GM23338 (cell line): Measurements from ENCODE around the gene CHRNA5. TPM values are rescaled to one million over a fixed set of nuclear protein-coding genes. Genes with fewer than 3 reads are reported as not detected.

Source experiments
- ATAC-seq: fragments of 200-7000 bp; cut with Tn5 transposase; 3 replicates; pipeline ENCODE4 v1.9.1; 2020
- DNase-seq: peaks from one replicate; pipeline ENCODE4 v3.0.0-alpha.2; 2015; ENCODE audit warnings: low spot score
- H2AFZ ChIP-seq: fragments of 200-600 bp; sonication (generic); 2 replicates; pipeline ENCODE4 v1.8.0; 2016; ENCODE audit warnings: antibody characterized with exemption, mild to moderate bottlenecking, moderate library complexity
- H3F3A ChIP-seq: fragments of 200-600 bp; sonication (generic); replicated peaks from 2 replicates; pipeline ENCODE4 v1.8.0; 2017; ENCODE audit warnings: antibody characterized with exemption, mixed run types, low read depth
- H3K27ac ChIP-seq: fragments of 200-600 bp; sonication (generic); 2 replicates; pipeline ENCODE4 v1.6.1; 2016; ENCODE audit warnings: low read depth
- H3K27me3 ChIP-seq: fragments of 200-600 bp; sonication (generic); 2 replicates; pipeline ENCODE4 v1.8.0; 2016; ENCODE audit warnings: mild to moderate bottlenecking, mixed run types, moderate library complexity; ENCODE audit not compliant: insufficient read depth
- H3K36me3 ChIP-seq: fragments of 200-600 bp; sonication (generic); 2 replicates; pipeline ENCODE4 v1.8.0; 2016; ENCODE audit warnings: mild to moderate bottlenecking; ENCODE audit not compliant: insufficient read depth
- H3K4me1 ChIP-seq: fragments of 200-600 bp; sonication (generic); 2 replicates; pipeline ENCODE4 v1.8.0; 2016; ENCODE audit warnings: mild to moderate bottlenecking, moderate library complexity; ENCODE audit not compliant: insufficient read depth
- H3K4me2 ChIP-seq: fragments of 200-600 bp; sonication (generic); 2 replicates; pipeline ENCODE4 v1.7.1; 2017; ENCODE audit warnings: mixed run types
- H3K4me3 ChIP-seq: fragments of 200-600 bp; sonication (generic); 2 replicates; pipeline ENCODE4 v1.6.1; 2016; ENCODE audit warnings: mixed run types
- H3K79me2 ChIP-seq: fragments of 200-600 bp; sonication (generic); replicated peaks from 2 replicates; pipeline ENCODE4 v1.8.0; 2017; ENCODE audit warnings: mild to moderate bottlenecking; ENCODE audit not compliant: insufficient read depth
- H3K9me2 ChIP-seq: fragments of 200-600 bp; sonication (generic); 2 replicates; pipeline ENCODE4 v1.8.0; 2017; ENCODE audit not compliant: insufficient read depth
- H4K20me1 ChIP-seq: fragments of 200-600 bp; sonication (generic); replicated peaks from 2 replicates; pipeline ENCODE4 v1.8.0; 2017; ENCODE audit warnings: mild to moderate bottlenecking; ENCODE audit not compliant: insufficient read depth
- H3K27ac Mint-ChIP-seq: 2 replicates; pipeline ENCODE4 v1.8.0; 2020; ENCODE audit warnings: inconsistent platforms, mild to moderate bottlenecking, moderate library complexity, mixed read lengths
- H3K27me3 Mint-ChIP-seq: 3 replicates; pipeline ENCODE4 v1.8.0; 2022; ENCODE audit warnings: low read depth, mild to moderate bottlenecking, moderate library complexity, mixed read lengths, inconsistent platforms; ENCODE audit not compliant: insufficient read depth, poor library complexity
- H3K36me3 Mint-ChIP-seq: 3 replicates; pipeline ENCODE4 v1.8.0; 2021; ENCODE audit warnings: low read depth, mild to moderate bottlenecking, inconsistent platforms, moderate library complexity, mixed read lengths
- H3K4me1 Mint-ChIP-seq: 3 replicates; pipeline ENCODE4 v1.8.0; 2020; ENCODE audit warnings: mild to moderate bottlenecking, inconsistent platforms, mixed read lengths
- H3K4me3 Mint-ChIP-seq: 3 replicates; pipeline ENCODE4 v1.8.0; 2021; ENCODE audit warnings: moderate library complexity, mild to moderate bottlenecking, inconsistent platforms, mixed read lengths
- H3K9me3 Mint-ChIP-seq: 3 replicates; pipeline ENCODE4 v1.8.0; 2020; ENCODE audit warnings: moderate library complexity, mild to moderate bottlenecking, inconsistent platforms, mixed read lengths
- CTCF ChIP-seq, 2 experiments: fragments of 200-600 bp in 1 of 2; sonication (generic) in 1 of 2; conservative IDR thresholded peaks; 2 replicates each; pipeline versions ENCODE4 v1.5.1 to v1.6.1; 2016 to 2017; ENCODE audit warnings: antibody characterized with exemption in 2 of 2, low read depth in 2 of 2, mild to moderate bottlenecking in 2 of 2, moderate library complexity in 1 of 2
- EZH2 ChIP-seq: fragments of 200-600 bp; sonication (generic); IDR thresholded peaks from one replicate; pipeline ENCODE4 v1.8.0; 2017; ENCODE audit warnings: antibody characterized with exemption, mild to moderate bottlenecking, low read depth; ENCODE audit not compliant: unreplicated experiment
- JUNB ChIP-seq: IDR thresholded peaks from one replicate; pipeline ENCODE4 v1.6.1; 2016; ENCODE audit warnings: antibody characterized with exemption; ENCODE audit not compliant: unreplicated experiment
- REST ChIP-seq: IDR thresholded peaks from one replicate; pipeline ENCODE4 v1.6.1; 2018; ENCODE audit warnings: antibody characterized with exemption; ENCODE audit not compliant: unreplicated experiment
- STAT1 ChIP-seq: IDR thresholded peaks from one replicate; pipeline ENCODE4 v1.6.1; 2016; ENCODE audit warnings: antibody characterized with exemption; ENCODE audit not compliant: unreplicated experiment
- ZNF114 ChIP-seq: fragments of 250-450 bp; sonication (Bioruptor Pico); IDR thresholded peaks from 2 replicates; pipeline ENCODE4 v1.5.0; 2020; ENCODE audit warnings: mild to moderate bottlenecking, moderate library complexity
- ZNF462 ChIP-seq: fragments of 250-450 bp; sonication (Bioruptor Pico); IDR thresholded peaks from 2 replicates; pipeline ENCODE4 v1.5.0; 2020; ENCODE audit warnings: mild to moderate bottlenecking, moderate library complexity
- polyA plus RNA-seq: library from polyadenylated mRNA; unstranded; fragments of >200 nt; fragmentation: Nextera tagmentation; extraction: Ambion mirVana; gene quantifications from 2 replicates; pipeline ENCODE4 v1.2.1, GENCODE V29; 2016
- total RNA-seq: library from RNA; depleted of rRNA; stranded (reverse); fragments of >200 nt; shearing (Covaris generic); gene quantifications from 2 replicates; pipeline ENCODE4 v1.2.3, GENCODE V29; 2014

The CHRNA5 gene
- total and polyA plus RNA-seq, 2 experiments from 2014 or later = 19.6 to 23.3 TPM

- H3K79me2 ChIP-seq = no peaks in the 10 kb centered on the region
- H3K4me1 ChIP-seq = no peaks in the 10 kb centered on the region
- no peaks in the 10 kb centered on the region for H3K9me3 Mint-ChIP-seq
- DNase-seq (no peak), ATAC-seq (no peak)
- peaks cover 55% of the 10 kb centered on the region for H3K36me3 Mint-ChIP-seq
- no peaks in the 10 kb centered on the region for H3F3A ChIP-seq
- no peak overlapping the region for H3K4me3 ChIP-seq
- no peak overlapping the region; the same call in 1 of the 2 replicates for H3K27ac Mint-ChIP-seq
- no peak overlapping the region for H2AFZ ChIP-seq
- no peaks in the 10 kb centered on the region for H3K27me3 ChIP-seq
- no peak overlapping the region for H3K4me3 Mint-ChIP-seq
- H3K4me1 Mint-ChIP-seq = no peaks in the 10 kb centered on the region; the same call in 2 of the 3 replicates
- TF ChIP-seq CTCF (conservative IDR thresholded peaks at IDR 0.05; ENCODE audit: low read depth in 2 of 2) (no peak), REST (no peak), ZNF114 (CRISPR knock-in tag) (no peak)
- peaks cover 13% of the 10 kb centered on the region; the same call in 1 of the 2 replicates for H4K20me1 ChIP-seq
- H3K27ac ChIP-seq = no peak overlapping the region; the same call in 1 of the 2 replicates
- H3K9me2 ChIP-seq = no peaks in the 10 kb centered on the region
- no peak overlapping the region for H3K4me2 ChIP-seq
- peaks cover 33% of the 10 kb centered on the region for H3K36me3 ChIP-seq
- H3K27me3 Mint-ChIP-seq = peaks cover under 1% of the 10 kb centered on the region
Observed at GRCh38 chr15:78550194-78550593, 15.1 kb upstream of the CHRNA5 start.

GRCh38 chr15:78550815-78551214 is 14.5 kb upstream of the CHRNA5 start:
- ATAC-seq (no peak), DNase-seq (no peak)
- Histone ChIP-seq H3K79me2 (no peaks in the 10 kb centered on the region), H3K27ac (no peak overlapping the region), H4K20me1 (peaks cover 8% of the 10 kb centered on the region; the same call in 1 of the 2 replicates), H3K4me2 (no peak overlapping the region), H3K9me2 (no peaks in the 10 kb centered on the region), H3K36me3 (peaks cover 27% of the 10 kb centered on the region; the same call in 1 of the 2 replicates), H3K4me1 (no peaks in the 10 kb centered on the region), H3K4me3 (no peak overlapping the region), H2AFZ (no peak overlapping the region), H3K27me3 (no peaks in the 10 kb centered on the region), H3F3A (no peaks in the 10 kb centered on the region)
- no peak overlapping the region for H3K4me3 Mint-ChIP-seq
- H3K36me3 Mint-ChIP-seq = peaks cover 49% of the 10 kb centered on the region
- no peaks in the 10 kb centered on the region for H3K9me3 Mint-ChIP-seq
- H3K27me3 Mint-ChIP-seq = peaks cover 3% of the 10 kb centered on the region
- H3K27ac Mint-ChIP-seq = no peak overlapping the region
- H3K4me1 Mint-ChIP-seq = no peaks in the 10 kb centered on the region; the same call in 2 of the 3 replicates
- no peak for TF ChIP-seq STAT1
- no peak for TF ChIP-seq JUNB
- no peak for TF ChIP-seq ZNF462 (CRISPR knock-in tag)
- no peak for TF ChIP-seq CTCF (conservative IDR thresholded peaks at IDR 0.05; ENCODE audit: low read depth in 2 of 2)
- TF ChIP-seq ZNF114 (CRISPR knock-in tag) = no peak
- TF ChIP-seq EZH2 = no peak
